AG10803 (cell line): Measurements from ENCODE around the gene TMEM132D.

Source experiments
- DNase-seq: peaks from one replicate; pipeline ENCODE4 v3.0.0; 2010; ENCODE audit warnings: low read depth
- H3K4me3 ChIP-seq: 2 replicates; pipeline ENCODE4 v1.5.1; 2011; ENCODE audit warnings: mild to moderate bottlenecking, low read length, control low read depth
- TF ChIP-seq, protein P1 (sequence below): conservative IDR thresholded peaks from 2 replicates; pipeline ENCODE4 v1.5.1; 2011; ENCODE audit warnings: mild to moderate bottlenecking, low read length, control low read depth, inconsistent platforms

Gene TMEM132D

DNA sequence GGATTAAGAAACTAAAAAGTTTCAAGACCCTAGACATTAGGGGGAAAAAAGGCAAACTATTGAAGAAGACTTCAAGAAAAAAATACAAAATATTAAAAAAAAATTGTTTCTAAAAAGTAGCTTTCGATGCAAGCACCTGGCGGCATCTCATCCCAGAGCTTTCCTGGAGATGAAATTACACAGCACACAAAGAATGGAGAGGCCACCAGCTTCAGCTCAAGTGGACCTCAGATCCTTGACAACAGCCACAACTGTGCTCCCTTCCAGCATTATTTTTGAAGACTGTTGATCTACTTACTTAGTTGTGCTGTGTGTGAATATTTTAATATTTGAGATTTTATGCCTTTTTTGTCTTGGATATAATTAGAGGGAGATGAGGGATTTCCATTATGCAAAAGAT lies 571.5 kb downstream of the TMEM132D start:
- H3K4me3 ChIP-seq = no peak overlapping the region
- DNase-seq = no peak
- TF ChIP-seq, protein P1, sequence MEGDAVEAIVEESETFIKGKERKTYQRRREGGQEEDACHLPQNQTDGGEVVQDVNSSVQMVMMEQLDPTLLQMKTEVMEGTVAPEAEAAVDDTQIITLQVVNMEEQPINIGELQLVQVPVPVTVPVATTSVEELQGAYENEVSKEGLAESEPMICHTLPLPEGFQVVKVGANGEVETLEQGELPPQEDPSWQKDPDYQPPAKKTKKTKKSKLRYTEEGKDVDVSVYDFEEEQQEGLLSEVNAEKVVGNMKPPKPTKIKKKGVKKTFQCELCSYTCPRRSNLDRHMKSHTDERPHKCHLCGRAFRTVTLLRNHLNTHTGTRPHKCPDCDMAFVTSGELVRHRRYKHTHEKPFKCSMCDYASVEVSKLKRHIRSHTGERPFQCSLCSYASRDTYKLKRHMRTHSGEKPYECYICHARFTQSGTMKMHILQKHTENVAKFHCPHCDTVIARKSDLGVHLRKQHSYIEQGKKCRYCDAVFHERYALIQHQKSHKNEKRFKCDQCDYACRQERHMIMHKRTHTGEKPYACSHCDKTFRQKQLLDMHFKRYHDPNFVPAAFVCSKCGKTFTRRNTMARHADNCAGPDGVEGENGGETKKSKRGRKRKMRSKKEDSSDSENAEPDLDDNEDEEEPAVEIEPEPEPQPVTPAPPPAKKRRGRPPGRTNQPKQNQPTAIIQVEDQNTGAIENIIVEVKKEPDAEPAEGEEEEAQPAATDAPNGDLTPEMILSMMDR = no peak

DNA sequence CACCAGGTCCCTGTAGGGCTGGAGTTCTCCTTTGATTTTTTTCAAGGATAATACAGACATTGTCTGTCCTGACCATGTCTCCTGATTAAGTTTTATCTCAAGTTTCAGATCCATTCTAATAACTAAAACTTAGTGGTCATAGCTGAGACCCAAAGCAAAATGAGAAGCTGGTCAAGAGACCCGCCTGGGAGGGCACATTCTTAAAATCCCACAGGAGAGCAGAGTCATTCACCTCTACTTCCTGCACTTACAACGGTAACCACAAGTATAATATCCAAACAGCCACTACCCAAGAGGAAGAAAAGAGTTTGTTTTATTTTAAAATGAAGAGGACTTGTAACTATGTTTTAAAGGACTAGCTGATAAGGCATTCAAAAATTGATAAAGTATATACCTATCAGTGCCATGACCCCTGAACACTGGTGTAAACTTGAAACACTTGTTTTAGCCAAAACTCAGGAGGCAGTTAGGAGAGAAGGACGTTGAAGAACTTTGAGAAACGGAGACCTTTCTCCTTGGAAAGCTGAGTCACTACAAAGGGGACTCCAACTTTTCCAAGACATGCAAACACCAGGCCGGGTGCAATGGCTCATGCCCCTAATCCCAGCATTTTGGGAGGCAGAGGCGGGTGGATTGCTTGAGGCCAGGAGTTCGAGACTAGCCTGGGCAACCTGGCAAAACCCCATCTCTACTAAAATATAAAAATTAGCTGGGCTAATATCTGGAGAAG lies 572.3 kb downstream of the TMEM132D start:
- TF ChIP-seq, protein P1 = no peak
- DNase-seq = no peak
- no peak overlapping the region for H3K4me3 ChIP-seq

DNA sequence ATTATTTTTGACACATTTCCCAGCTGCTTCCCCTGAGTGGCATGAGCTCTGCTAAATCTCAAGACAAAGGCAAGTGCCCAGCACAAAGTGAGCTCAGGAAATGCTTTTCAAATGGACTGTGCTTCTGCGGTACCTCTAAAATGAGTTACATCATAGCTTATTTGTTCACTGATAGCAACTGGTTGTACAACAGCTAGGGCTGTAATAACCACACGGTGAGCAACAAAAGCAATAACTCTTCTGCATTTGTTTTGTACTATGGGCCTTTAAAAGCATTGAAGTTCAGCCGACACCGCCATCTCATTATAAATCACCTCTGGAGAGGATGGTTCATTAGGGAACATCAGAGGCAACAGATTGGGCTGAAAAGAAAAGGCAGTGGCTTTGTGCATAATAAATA lies 575.6 kb downstream of the TMEM132D start:
- no peak overlapping the region for H3K4me3 ChIP-seq
- TF ChIP-seq, protein P1 = no peak

DNA sequence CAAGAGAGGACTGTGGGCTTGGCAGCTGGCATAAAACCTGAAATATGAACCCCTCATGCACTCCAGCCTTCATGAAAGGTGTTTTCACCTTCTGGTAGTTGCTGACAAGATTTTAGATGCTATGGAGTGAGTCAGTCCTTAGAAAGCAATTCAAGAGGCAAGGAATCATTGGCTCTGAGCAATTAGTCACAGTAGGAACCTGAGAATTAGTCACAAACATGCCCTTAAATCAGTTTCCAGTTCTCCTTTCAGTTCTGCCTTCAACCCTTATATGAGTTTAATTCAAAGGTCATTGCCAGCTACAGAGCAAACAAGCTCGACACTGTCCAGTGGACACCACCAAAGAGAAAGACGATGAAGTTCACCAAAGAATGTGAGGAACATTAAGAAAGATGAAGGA lies 578.3 kb downstream of the TMEM132D start:
- no peak for DNase-seq
- H3K4me3 ChIP-seq = no peak overlapping the region
- TF ChIP-seq, protein P1 = no peak

More for the DNA sequence above, 575.6 kb downstream of the TMEM132D start:
- DNase-seq = no peak

DNA sequence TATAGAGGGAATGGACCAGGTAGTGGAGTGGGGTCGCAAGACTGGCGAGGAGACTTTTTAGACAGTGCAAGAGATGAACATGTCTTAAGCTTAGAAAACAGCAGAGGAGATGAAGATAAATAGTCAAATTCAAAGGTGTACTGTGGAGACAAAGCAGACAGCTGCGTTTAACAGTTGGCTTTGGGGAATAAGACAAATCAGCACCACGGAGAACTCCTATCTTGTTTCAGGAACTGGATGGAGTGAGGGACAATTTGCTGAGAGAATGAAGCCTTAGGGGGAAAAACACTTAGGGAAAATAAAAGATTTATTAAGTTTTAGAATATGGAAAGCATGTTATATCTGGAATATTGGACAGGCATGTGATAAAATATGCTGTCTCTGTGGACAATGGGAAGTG lies 591.8 kb downstream of the TMEM132D start:
- TF ChIP-seq, protein P1 = no peak
- DNase-seq = no peak

DNA sequence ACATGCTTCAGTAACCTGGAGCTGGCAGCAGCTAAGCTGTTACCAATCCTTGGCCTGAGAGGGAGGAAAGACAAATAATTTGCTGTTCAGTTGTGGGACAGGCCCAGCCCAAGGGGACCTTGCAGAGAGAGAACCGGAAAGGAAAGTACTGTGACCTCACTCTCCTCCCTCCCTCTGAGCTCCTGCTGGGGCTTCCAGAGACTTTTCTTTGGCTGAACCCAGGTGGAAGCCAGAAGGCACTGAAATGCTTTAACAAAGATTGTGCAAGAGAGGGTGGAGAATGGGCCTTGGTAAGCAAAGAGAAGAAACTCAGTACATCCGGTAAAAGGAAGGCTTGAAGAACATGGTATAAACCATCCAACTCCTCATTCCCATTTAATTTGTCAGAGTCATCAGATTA lies 593.5 kb downstream of the TMEM132D start:
- no peak for DNase-seq
- H3K4me3 ChIP-seq = no peak overlapping the region
- TF ChIP-seq, protein P1 = no peak

More for the DNA sequence above, 591.8 kb downstream of the TMEM132D start:
- no peak overlapping the region for H3K4me3 ChIP-seq

DNA sequence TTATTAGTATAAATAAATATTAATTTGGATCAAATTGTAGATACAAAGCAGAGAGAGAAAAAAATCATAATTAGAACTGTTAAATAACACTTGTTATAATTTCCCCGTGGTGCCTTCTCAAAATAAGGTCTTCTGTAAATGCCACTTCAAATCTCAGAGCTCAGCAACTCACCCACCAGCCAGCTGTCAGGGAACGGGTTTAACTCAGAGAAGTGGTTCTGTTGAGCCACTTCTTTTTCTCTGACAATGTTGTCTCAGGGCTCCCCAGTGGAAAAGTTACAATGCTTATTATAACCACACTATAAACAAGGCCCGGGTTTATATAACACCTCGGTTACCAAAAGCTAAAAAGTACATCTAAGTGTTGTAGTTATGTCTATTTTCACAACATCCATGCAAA lies 598.0 kb downstream of the TMEM132D start:
- no peak for DNase-seq
- no peak overlapping the region for H3K4me3 ChIP-seq
- TF ChIP-seq, protein P1 = no peak
